SK-N-SH (cell line): ENCODE results near the gene TULP3.
"Not testable (repeated sequence)": the region's sequence is repeated elsewhere in the genome, so short reads cannot be mapped to it uniquely, and the experiment has no call there.

Source experiments
- CHD2 ChIP-seq: fragments of 150-350 bp; IDR thresholded peaks from 2 replicates; pipeline ENCODE4 v1.6.1; 2018; ENCODE audit warnings: low read length; ENCODE audit not compliant: partially characterized antibody
- EP300 ChIP-seq, 2 experiments: IDR thresholded peaks; 2 replicates each; pipeline versions ENCODE4 v1.4.0 to v1.6.1; 2012; ENCODE audit warnings: borderline replicate concordance in 1 of 2, low read depth in 1 of 2, low read length in 1 of 2
- EZH2phosphoT487 ChIP-seq: fragments of 200-600 bp; sonication (generic); IDR thresholded peaks from 2 replicates; pipeline ENCODE4 v1.6.1; 2017; ENCODE audit warnings: low read depth, mixed run types, mild to moderate bottlenecking, antibody characterized with exemption, moderate library complexity, borderline replicate concordance
- FOXM1 ChIP-seq: IDR thresholded peaks from 2 replicates; pipeline ENCODE4 v1.4.0; 2012; ENCODE audit warnings: low read depth, mild to moderate bottlenecking
- JUND ChIP-seq: IDR thresholded peaks from 2 replicates; pipeline ENCODE4 v1.4.0; 2012
- MXI1 ChIP-seq: IDR thresholded peaks from 2 replicates; pipeline ENCODE4 v1.6.1; 2012; ENCODE audit warnings: mild to moderate bottlenecking, low read depth, low read length, improper control_type of control experiment
- POLR2AphosphoS5 ChIP-seq: IDR thresholded peaks from 2 replicates; pipeline ENCODE4 v1.6.1; 2012; ENCODE audit warnings: low read depth, low read length
- RXRA ChIP-seq: IDR thresholded peaks from 2 replicates; pipeline ENCODE4 v1.4.0; 2012; ENCODE audit warnings: low read depth, mild to moderate bottlenecking, borderline replicate concordance
- TAF1 ChIP-seq: IDR thresholded peaks from 2 replicates; pipeline ENCODE4 v1.6.1; 2012; ENCODE audit warnings: low read depth, mild to moderate bottlenecking, low read length, moderate library complexity, borderline replicate concordance
- YY1 ChIP-seq: IDR thresholded peaks from 2 replicates; pipeline ENCODE4 v1.4.0; 2012; ENCODE audit warnings: low read depth, mild to moderate bottlenecking
- TF ChIP-seq, protein P1 (sequence below): fragments of 200-600 bp; sonication (generic); IDR thresholded peaks from 2 replicates; pipeline ENCODE4 v1.6.1; 2017; ENCODE audit warnings: antibody characterized with exemption, mild to moderate bottlenecking, moderate library complexity
- TF ChIP-seq, protein P2 (sequence below): IDR thresholded peaks from 2 replicates; pipeline ENCODE4 v1.4.0; 2012; ENCODE audit warnings: low read depth, borderline replicate concordance
- TF ChIP-seq, protein P3 (sequence below): IDR thresholded peaks from 2 replicates; pipeline ENCODE4 v1.4.0; 2012; ENCODE audit warnings: low read depth, borderline replicate concordance
- TF ChIP-seq, protein P4 (sequence below): IDR thresholded peaks from 2 replicates; pipeline ENCODE4 v1.4.0; 2012; ENCODE audit warnings: low read depth

DNA sequence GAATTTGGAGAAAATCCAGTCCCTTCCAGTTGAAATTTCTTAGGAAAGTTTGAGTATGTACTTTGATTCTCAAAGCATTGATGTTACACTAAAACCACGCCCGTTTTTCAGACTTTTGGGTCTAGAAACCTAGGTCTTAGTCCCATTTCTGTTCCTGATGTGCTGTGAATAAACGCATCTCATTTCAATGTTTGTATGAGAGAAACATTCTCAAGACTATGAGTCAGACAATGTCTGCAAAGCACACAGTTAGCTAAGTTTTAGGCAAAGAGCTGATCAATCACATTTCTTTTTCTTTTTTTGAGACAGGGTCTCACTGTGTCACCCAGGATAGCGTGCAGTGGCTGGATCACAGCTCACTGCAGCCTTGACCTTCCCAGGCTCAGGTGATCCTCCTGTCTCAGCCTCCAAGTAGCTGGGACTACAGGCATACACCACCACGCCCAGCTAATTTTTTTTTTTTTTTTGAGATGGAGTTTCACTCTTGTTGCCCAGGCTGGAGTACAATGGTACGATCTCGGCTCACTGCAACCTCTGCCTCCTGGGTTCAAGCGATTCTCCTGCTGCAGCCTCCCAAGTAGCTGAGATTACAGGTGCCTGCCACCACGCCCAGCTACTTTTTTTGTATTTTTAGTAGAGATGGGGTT, 21.6 kb upstream of the TULP3 start:
- TF ChIP-seq RXRA; EZH2phosphoT487; MXI1; EP300 (IDR thresholded peaks at IDR 0.05; ENCODE audit: borderline replicate concordance in 1 of 2, low read depth in 1 of 2, low read length in 1 of 2); CHD2; POLR2AphosphoS5; FOXM1; YY1; JUND; TAF1: not testable (repeated sequence)
- TF ChIP-seq, protein P1, sequence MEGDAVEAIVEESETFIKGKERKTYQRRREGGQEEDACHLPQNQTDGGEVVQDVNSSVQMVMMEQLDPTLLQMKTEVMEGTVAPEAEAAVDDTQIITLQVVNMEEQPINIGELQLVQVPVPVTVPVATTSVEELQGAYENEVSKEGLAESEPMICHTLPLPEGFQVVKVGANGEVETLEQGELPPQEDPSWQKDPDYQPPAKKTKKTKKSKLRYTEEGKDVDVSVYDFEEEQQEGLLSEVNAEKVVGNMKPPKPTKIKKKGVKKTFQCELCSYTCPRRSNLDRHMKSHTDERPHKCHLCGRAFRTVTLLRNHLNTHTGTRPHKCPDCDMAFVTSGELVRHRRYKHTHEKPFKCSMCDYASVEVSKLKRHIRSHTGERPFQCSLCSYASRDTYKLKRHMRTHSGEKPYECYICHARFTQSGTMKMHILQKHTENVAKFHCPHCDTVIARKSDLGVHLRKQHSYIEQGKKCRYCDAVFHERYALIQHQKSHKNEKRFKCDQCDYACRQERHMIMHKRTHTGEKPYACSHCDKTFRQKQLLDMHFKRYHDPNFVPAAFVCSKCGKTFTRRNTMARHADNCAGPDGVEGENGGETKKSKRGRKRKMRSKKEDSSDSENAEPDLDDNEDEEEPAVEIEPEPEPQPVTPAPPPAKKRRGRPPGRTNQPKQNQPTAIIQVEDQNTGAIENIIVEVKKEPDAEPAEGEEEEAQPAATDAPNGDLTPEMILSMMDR, result not testable (repeated sequence)
- TF ChIP-seq, protein P2, sequence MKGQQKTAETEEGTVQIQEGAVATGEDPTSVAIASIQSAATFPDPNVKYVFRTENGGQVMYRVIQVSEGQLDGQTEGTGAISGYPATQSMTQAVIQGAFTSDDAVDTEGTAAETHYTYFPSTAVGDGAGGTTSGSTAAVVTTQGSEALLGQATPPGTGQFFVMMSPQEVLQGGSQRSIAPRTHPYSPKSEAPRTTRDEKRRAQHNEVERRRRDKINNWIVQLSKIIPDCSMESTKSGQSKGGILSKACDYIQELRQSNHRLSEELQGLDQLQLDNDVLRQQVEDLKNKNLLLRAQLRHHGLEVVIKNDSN, result not testable (repeated sequence)
- TF ChIP-seq, protein P3, sequence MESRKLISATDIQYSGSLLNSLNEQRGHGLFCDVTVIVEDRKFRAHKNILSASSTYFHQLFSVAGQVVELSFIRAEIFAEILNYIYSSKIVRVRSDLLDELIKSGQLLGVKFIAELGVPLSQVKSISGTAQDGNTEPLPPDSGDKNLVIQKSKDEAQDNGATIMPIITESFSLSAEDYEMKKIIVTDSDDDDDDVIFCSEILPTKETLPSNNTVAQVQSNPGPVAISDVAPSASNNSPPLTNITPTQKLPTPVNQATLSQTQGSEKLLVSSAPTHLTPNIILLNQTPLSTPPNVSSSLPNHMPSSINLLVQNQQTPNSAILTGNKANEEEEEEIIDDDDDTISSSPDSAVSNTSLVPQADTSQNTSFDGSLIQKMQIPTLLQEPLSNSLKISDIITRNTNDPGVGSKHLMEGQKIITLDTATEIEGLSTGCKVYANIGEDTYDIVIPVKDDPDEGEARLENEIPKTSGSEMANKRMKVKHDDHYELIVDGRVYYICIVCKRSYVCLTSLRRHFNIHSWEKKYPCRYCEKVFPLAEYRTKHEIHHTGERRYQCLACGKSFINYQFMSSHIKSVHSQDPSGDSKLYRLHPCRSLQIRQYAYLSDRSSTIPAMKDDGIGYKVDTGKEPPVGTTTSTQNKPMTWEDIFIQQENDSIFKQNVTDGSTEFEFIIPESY, result not testable (repeated sequence)
- TF ChIP-seq, protein P4, sequence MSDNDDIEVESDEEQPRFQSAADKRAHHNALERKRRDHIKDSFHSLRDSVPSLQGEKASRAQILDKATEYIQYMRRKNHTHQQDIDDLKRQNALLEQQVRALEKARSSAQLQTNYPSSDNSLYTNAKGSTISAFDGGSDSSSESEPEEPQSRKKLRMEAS, result not testable (repeated sequence)
